Neuronal stem cell (in vitro differentiated cells): ENCODE measurements around the gene HSPB9.
A peak's percentile ranks its signal among the peaks of the same experiment; 100 is the strongest.

Experiments used
- DNase-seq: peaks from one replicate; pipeline ENCODE4 v3.0.0-alpha.2; 2013; ENCODE audit warnings: low spot score
- H2AFZ ChIP-seq: one replicate; pipeline ENCODE4 v1.6.1; 2013; ENCODE audit warnings: mild to moderate bottlenecking, low read length, inconsistent platforms
- H2AK5ac ChIP-seq: 2 replicates; pipeline ENCODE4 v1.6.1; 2013; ENCODE audit warnings: low read depth, mild to moderate bottlenecking, inconsistent platforms, low read length, moderate library complexity, mixed read lengths
- H2BK120ac ChIP-seq: 2 replicates; pipeline ENCODE4 v1.6.1; 2013; ENCODE audit warnings: low read depth, mild to moderate bottlenecking, inconsistent platforms, low read length, moderate library complexity, mixed read lengths
- H2BK12ac ChIP-seq: one replicate; pipeline ENCODE4 v1.6.1; 2013; ENCODE audit warnings: low read length, inconsistent platforms
- H2BK15ac ChIP-seq: 2 replicates; pipeline ENCODE4 v1.6.1; 2013; ENCODE audit warnings: mild to moderate bottlenecking, low read length, inconsistent platforms, mixed read lengths
- H2BK5ac ChIP-seq: one replicate; pipeline ENCODE4 v1.6.1; 2013; ENCODE audit warnings: inconsistent platforms, mild to moderate bottlenecking, low read length, moderate library complexity
- H3K14ac ChIP-seq: one replicate; pipeline ENCODE4 v1.6.1; 2013; ENCODE audit warnings: low read length, inconsistent platforms
- H3K18ac ChIP-seq: 2 replicates; pipeline ENCODE4 v1.6.1; 2013; ENCODE audit warnings: low read length, inconsistent platforms
- H3K23ac ChIP-seq: 2 replicates; pipeline ENCODE4 v1.6.1; 2013; ENCODE audit warnings: low read depth, mild to moderate bottlenecking, mixed read lengths, low read length, inconsistent platforms; ENCODE audit not compliant: poor library complexity
- H3K27ac ChIP-seq: replicated peaks from 3 replicates; pipeline ENCODE4 v1.5.1; 2013; ENCODE audit warnings: low read length, inconsistent platforms
- H3K27me3 ChIP-seq, 3 experiments: 2 replicates each; pipeline ENCODE4 v1.6.1; 2013; ENCODE audit warnings: low read length in 3 of 3, mild to moderate bottlenecking in 2 of 3, inconsistent platforms in 1 of 3, low read depth in 1 of 3, mixed read lengths in 1 of 3, moderate library complexity in 1 of 3; ENCODE audit not compliant: control insufficient read depth in 3 of 3, insufficient read depth in 3 of 3
- H3K36me3 ChIP-seq, 2 donors: replicated peaks in 1 of 2; 2 replicates each; pipeline ENCODE4 v1.6.1; 2013; ENCODE audit warnings: low read length in 2 of 2; ENCODE audit not compliant: control insufficient read depth in 2 of 2, insufficient read depth in 2 of 2
- H3K4ac ChIP-seq: 2 replicates; pipeline ENCODE4 v1.6.1; 2013; ENCODE audit warnings: inconsistent platforms, mild to moderate bottlenecking, low read length, moderate library complexity
- H3K4me1 ChIP-seq, 2 donors: 1 replicate in 1 of 2; 2 replicates in 1 of 2; pipeline ENCODE4 v1.6.1; 2013; ENCODE audit warnings: low read length in 2 of 2, low read depth in 1 of 2; ENCODE audit not compliant: control insufficient read depth in 2 of 2, insufficient read depth in 1 of 2
- H3K4me2 ChIP-seq: one replicate; pipeline ENCODE4 v1.6.1; 2013; ENCODE audit warnings: mild to moderate bottlenecking, low read length, inconsistent platforms; ENCODE audit not compliant: insufficient read depth, poor library complexity, severe bottlenecking
- H3K4me3 ChIP-seq, 2 donors: 2 replicates each; pipeline ENCODE4 v1.5.1; 2013; ENCODE audit warnings: low read length in 2 of 2, mild to moderate bottlenecking in 2 of 2, inconsistent platforms in 1 of 2, moderate library complexity in 1 of 2
- H3K79me1 ChIP-seq: one replicate; pipeline ENCODE4 v1.6.1; 2013; ENCODE audit warnings: low read depth, mild to moderate bottlenecking, inconsistent platforms, low read length, moderate library complexity
- H3K9ac ChIP-seq: one replicate; pipeline ENCODE4 v1.6.1; 2013; ENCODE audit warnings: mild to moderate bottlenecking, low read depth, low read length, inconsistent platforms; ENCODE audit not compliant: poor library complexity
- H3K9me3 ChIP-seq, 2 donors: replicated peaks in 1 of 2; 2 replicates each; pipeline versions ENCODE3 to v1.6.1; 2013; ENCODE audit warnings: low read length in 2 of 2, mild to moderate bottlenecking in 2 of 2, inconsistent platforms in 1 of 2, low read depth in 1 of 2, mixed read lengths in 1 of 2, moderate library complexity in 1 of 2; ENCODE audit not compliant: control insufficient read depth in 2 of 2, insufficient read depth in 1 of 2
- H4K8ac ChIP-seq: one replicate; pipeline ENCODE4 v1.6.1; 2013; ENCODE audit warnings: low read depth, mild to moderate bottlenecking, inconsistent platforms, low read length, moderate library complexity
- H4K91ac ChIP-seq: one replicate; pipeline ENCODE4 v1.6.1; 2013; ENCODE audit warnings: low read length, low read depth, mild to moderate bottlenecking, inconsistent platforms; ENCODE audit not compliant: poor library complexity
- WGBS, 2 donors: extraction: QIAGEN DNeasy Blood & Tissue Kit; methylation state at CpG; one replicate each; pipeline ENCODE4 v1.1.7; 2013; ENCODE audit warnings: missing lambda C conversion rate in 2 of 2, mixed read lengths in 1 of 2; ENCODE audit not compliant: insufficient read length in 2 of 2, insufficient replicate concordance in 1 of 2; ENCODE audit errors: extremely low coverage in 2 of 2; 5-methylcytosine and 5-hydroxymethylcytosine counted together

The HSPB9 gene

DNA sequence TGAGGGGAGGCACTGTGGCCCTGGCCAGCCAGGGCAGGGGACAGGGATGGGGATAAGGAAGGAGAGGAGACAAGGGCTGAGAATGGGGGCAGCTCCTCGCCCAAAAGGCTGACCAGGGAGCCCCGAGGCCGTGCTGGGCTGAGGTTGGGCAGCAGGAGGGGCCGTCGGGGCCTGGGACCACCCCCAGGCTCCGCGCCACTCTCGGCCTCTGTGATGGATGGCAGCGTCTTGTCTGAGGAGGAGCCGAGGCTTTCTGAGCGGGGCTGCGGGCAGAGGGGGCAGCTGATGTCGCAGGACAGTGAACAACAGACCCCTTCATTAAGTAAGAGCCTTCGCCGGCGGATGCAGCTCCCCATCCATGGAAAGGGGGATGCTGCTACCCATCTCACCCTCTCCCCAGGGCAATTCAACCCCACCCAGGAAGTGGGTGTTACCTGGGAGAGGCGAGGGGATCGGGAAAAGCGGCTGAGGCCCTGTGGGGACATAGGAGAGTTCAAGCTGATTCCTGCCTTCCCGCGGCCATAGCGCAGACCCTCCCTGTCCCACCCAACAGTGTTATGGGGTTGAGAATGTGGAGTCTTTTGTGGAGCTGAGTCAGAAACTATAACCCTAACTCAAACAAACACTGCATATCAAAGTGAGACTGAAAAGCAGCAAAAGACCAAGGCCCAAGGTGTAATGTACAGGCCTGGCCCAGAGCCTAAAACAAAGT lies 41.2 kb downstream of the HSPB9 start:
- no CpG with 5 or more reads among the region's 22 CpGs for WGBS, 2 donors
- H2AFZ ChIP-seq: peak overlapping the region; percentile 54

DNA sequence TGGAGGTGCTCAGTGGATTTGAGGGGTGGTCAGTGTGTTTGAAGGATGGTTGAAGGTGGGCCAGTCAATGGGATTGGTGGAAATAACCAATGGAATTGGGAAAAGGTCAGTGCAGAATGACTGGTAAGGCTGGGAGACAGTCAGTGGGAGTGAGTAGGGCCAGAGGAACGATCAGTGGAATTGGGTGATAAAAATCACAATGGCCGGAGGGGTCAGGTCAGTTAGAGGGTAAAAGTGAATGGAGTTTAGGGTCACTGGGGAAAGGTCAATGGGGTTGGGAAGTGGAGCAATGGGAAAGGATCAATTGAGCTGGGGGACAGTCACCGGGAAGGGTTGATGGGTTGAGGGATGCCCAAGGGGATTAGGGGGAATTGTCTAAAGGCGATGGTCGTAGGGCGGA lies 43.1 kb downstream of the HSPB9 start:
- no peak overlapping the region for H2AFZ ChIP-seq
- H3K27me3 ChIP-seq: peaks cover 0 to 17% (median 0%) of the 10 kb centered on the region in 3 experiments
- no peak overlapping the region for H3K9ac ChIP-seq
- peaks cover 3% of the 10 kb centered on the region for H3K79me1 ChIP-seq
- H3K36me3 ChIP-seq: no peaks in the 10 kb centered on the region
- no peak overlapping the region for H4K91ac ChIP-seq
- no peak overlapping the region for H3K14ac ChIP-seq
- H3K18ac ChIP-seq: no peak overlapping the region
- no CpG with 5 or more reads among the region's 6 CpGs for WGBS, 2 donors
- no peak overlapping the region for H3K4me2 ChIP-seq
- peaks cover 0 to 1% of the 10 kb centered on the region in 2 donors for H3K9me3 ChIP-seq
- H3K4me3 ChIP-seq: no peak overlapping the region
- H2BK5ac ChIP-seq: no peak overlapping the region
- no peak for DNase-seq
- H3K23ac ChIP-seq: no peak overlapping the region
- no peak overlapping the region for H2AK5ac ChIP-seq
- no peak overlapping the region for H4K8ac ChIP-seq
- H3K4me1 ChIP-seq: peaks cover 0 to 1% of the 10 kb centered on the region in 2 donors
- no peak overlapping the region for H2BK12ac ChIP-seq
- H3K27ac ChIP-seq: no peak overlapping the region
- H3K4ac ChIP-seq: no peak overlapping the region
- no peak overlapping the region for H2BK15ac ChIP-seq
- no peak overlapping the region for H2BK120ac ChIP-seq

More for the DNA sequence above, 41.2 kb downstream of the HSPB9 start:
- Histone ChIP-seq H3K4me2 (no peak overlapping the region), H4K91ac (no peak overlapping the region), H3K9ac (no peak overlapping the region), H4K8ac (no peak overlapping the region), H3K27me3 (peaks cover 0 to 9% (median 0%) of the 10 kb centered on the region in 3 experiments), H3K23ac (peak overlapping the region; percentile 31), H3K9me3 (peaks cover 0 to 1% of the 10 kb centered on the region in 2 donors), H3K79me1 (peaks cover 5% of the 10 kb centered on the region), H3K4me3 (no peak overlapping the region), H3K14ac (no peak overlapping the region), H2BK5ac (no peak overlapping the region), H3K18ac (peak overlapping the region; percentile 60), H3K27ac (no peak overlapping the region), H2BK12ac (no peak overlapping the region), H3K4me1 (peaks cover 3 to 13% of the 10 kb centered on the region in 2 donors), H2BK15ac (no peak overlapping the region), H3K36me3 (no peaks in the 10 kb centered on the region), H2AK5ac (peak overlapping the region; percentile 1), H2BK120ac (no peak overlapping the region), H3K4ac (no peak overlapping the region)
- no peak for DNase-seq

DNA sequence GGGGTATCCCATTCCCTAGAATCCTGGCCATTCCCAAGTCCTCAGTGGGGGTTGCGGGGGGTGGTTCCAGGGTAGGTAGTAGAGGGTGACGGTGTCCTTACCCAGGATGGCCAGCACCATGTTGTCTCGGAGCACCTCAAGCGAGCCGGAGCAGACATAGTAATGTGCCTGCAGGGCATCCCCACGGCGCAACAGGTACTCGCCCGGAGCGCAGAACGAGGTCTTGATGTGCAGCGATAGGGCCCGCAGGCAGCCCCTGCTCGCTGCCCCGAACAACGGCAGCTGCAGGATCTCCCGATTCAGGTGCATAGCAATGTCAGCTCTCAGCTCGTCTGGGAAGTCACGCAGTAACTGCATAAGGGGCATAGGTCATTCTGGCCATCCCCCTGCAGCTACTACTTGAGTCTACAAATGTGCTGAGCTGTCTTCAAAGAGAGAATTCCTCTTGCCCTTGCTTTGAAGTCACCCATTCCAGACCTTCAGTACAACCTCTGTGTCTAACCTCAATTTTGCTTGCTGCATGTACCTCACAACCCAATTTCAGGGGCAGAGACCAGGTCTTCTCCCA lies 43.7 kb downstream of the HSPB9 start:
- H3K18ac ChIP-seq: no peak overlapping the region
- H4K8ac ChIP-seq: no peak overlapping the region
- no peak overlapping the region for H2AK5ac ChIP-seq
- H3K23ac ChIP-seq: no peak overlapping the region
- no peak overlapping the region for H2BK12ac ChIP-seq
- no peak overlapping the region for H2AFZ ChIP-seq
- H3K9ac ChIP-seq: no peak overlapping the region
- peaks cover 0 to 22% (median 0%) of the 10 kb centered on the region in 3 experiments for H3K27me3 ChIP-seq
- no peak overlapping the region for H3K27ac ChIP-seq
- H3K4me1 ChIP-seq: peaks cover 0 to 1% of the 10 kb centered on the region in 2 donors
- WGBS, 2 donors: no CpG with 5 or more reads among the region's 19 CpGs
- peak overlapping the region in 1 of 2 donors; percentile 2 for H3K4me3 ChIP-seq
- H3K4ac ChIP-seq: no peak overlapping the region
- H3K79me1 ChIP-seq: peaks cover 3% of the 10 kb centered on the region
- no peak overlapping the region for H3K4me2 ChIP-seq
- H3K36me3 ChIP-seq: no peaks in the 10 kb centered on the region
- peaks cover 0 to 1% of the 10 kb centered on the region in 2 donors for H3K9me3 ChIP-seq
- no peak overlapping the region for H2BK120ac ChIP-seq
- H3K14ac ChIP-seq: no peak overlapping the region
- no peak for DNase-seq
- no peak overlapping the region for H4K91ac ChIP-seq
- H2BK5ac ChIP-seq: no peak overlapping the region
- no peak overlapping the region for H2BK15ac ChIP-seq

DNA sequence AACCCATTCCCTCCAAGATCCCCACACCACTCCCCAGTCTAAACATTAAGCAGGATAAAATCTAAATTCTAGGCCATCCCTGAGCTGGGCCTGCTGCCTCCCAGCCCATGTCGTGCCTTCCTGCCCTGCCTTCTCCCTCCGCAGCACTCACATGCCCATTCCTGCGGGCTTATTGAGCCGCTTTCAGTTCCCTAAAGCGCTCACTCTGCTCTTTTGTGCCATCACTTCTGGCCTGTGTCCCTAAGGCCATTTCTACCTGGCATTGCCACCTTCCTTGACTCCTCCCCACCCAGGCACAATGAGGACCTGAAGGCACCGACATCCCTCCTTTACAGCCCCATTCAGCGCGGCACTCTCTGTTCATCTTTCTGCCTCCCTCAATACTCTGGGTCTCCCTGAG lies 45.2 kb downstream of the HSPB9 start:
- no peak overlapping the region for H2BK12ac ChIP-seq
- peaks cover 0 to 1% of the 10 kb centered on the region in 2 donors for H3K4me1 ChIP-seq
- no peak overlapping the region for H2AFZ ChIP-seq
- H2AK5ac ChIP-seq: no peak overlapping the region
- WGBS, 2 donors: no CpG with 5 or more reads among the region's 8 CpGs
- H2BK120ac ChIP-seq: no peak overlapping the region
- H3K9ac ChIP-seq: no peak overlapping the region
- DNase-seq: no peak
- peaks cover 0 to 1% of the 10 kb centered on the region in 2 donors for H3K9me3 ChIP-seq
- no peak overlapping the region for H3K14ac ChIP-seq
- no peak overlapping the region for H3K4me3 ChIP-seq
- no peaks in the 10 kb centered on the region for H3K36me3 ChIP-seq
- H3K4me2 ChIP-seq: no peak overlapping the region
- H3K18ac ChIP-seq: no peak overlapping the region
- no peak overlapping the region for H3K27ac ChIP-seq
- H4K91ac ChIP-seq: no peak overlapping the region
- H2BK15ac ChIP-seq: no peak overlapping the region
- H3K27me3 ChIP-seq: peaks cover 0 to 36% (median 0%) of the 10 kb centered on the region in 3 experiments
- H3K4ac ChIP-seq: peak overlapping the region; percentile 37
- H4K8ac ChIP-seq: no peak overlapping the region
- H3K23ac ChIP-seq: no peak overlapping the region
- peaks cover 6% of the 10 kb centered on the region for H3K79me1 ChIP-seq
- H2BK5ac ChIP-seq: no peak overlapping the region
